Measurements from ENCODE around the gene DIP2A.

The DIP2A gene

GRCh38 chr21:46486481-46487126 lies 27.9 kb downstream of the DIP2A start:
- Histone ChIP-seq H3K9me3 (ENCODE audit: control insufficient read depth, low read length) (no peaks in the 10 kb centered on the region), H2BK120ac (ENCODE audit: low read depth, low read length) (no peak overlapping the region), H3K79me1 (replicated peaks; ENCODE audit: low read length, poor library complexity, severe bottlenecking) (peaks cover 35% of the 10 kb centered on the region), H3K4ac (ENCODE audit: low read depth in 1 of 2, low read length in 2 of 2) (no peak overlapping the region), H3K4me2 (ENCODE audit: low read length, poor library complexity, severe bottlenecking) (no peak overlapping the region), H3K36me3 (ENCODE audit: control insufficient read depth in 1 of 2, insufficient read depth in 2 of 2, low read depth in 1 of 2, low read length in 2 of 2) (peaks cover 23 to 55% of the 10 kb centered on the region in 2 experiments), H3K27ac (ENCODE audit: low read length, poor library complexity, severe bottlenecking) (no peak overlapping the region), H2AK5ac (ENCODE audit: low read length, severe bottlenecking) (no peak overlapping the region), H3K23ac (ENCODE audit: low read length in 2 of 2) (no peak overlapping the region), H3K4me3 (ENCODE audit: insufficient read depth in 1 of 2, low read depth in 1 of 2, low read length in 2 of 2) (no peak overlapping the region), H3K27me3 (ENCODE audit: control insufficient read depth in 1 of 2, insufficient read depth in 1 of 2, low read length in 2 of 2) (no peaks in the 10 kb centered on the region), H3K4me1 (ENCODE audit: control insufficient read depth, insufficient read depth, low read depth, low read length) (peaks cover 2% of the 10 kb centered on the region), H2AFZ (ENCODE audit: low read depth, low read length) (no peak overlapping the region), H4K91ac (ENCODE audit: low read length) (no peak overlapping the region), H4K8ac (ENCODE audit: low read length) (no peak overlapping the region), H3K9ac (ENCODE audit: low read length) (no peak overlapping the region), H2BK5ac (ENCODE audit: low read depth, low read length, poor library complexity, severe bottlenecking) (no peak overlapping the region), H3K14ac (ENCODE audit: low read length in 2 of 2) (no peak overlapping the region), H2BK12ac (ENCODE audit: low read length in 2 of 2) (no peak overlapping the region), H3K18ac (ENCODE audit: low read depth in 1 of 2, low read length in 2 of 2) (no peak overlapping the region), H2BK15ac (ENCODE audit: low read depth, poor library complexity, severe bottlenecking) (no peak overlapping the region)
- WGBS: 98% methylated on average over 4 of the region's 4 CpGs
- DNase-seq: no peak

GRCh38 chr21:46489162-46489663 lies 30.5 kb downstream of the DIP2A start:
- H2BK12ac ChIP-seq (ENCODE audit: low read length in 2 of 2): no peak overlapping the region
- no peak overlapping the region for H3K14ac ChIP-seq (ENCODE audit: low read length in 2 of 2)
- H3K9me3 ChIP-seq (ENCODE audit: control insufficient read depth, low read length): no peaks in the 10 kb centered on the region
- H2AFZ ChIP-seq (ENCODE audit: low read depth, low read length): no peak overlapping the region
- H3K36me3 ChIP-seq (ENCODE audit: control insufficient read depth in 1 of 2, insufficient read depth in 2 of 2, low read depth in 1 of 2, low read length in 2 of 2): peaks cover 24 to 76% of the 10 kb centered on the region in 2 experiments
- H3K4me2 ChIP-seq (ENCODE audit: low read length, poor library complexity, severe bottlenecking): no peak overlapping the region
- H3K27ac ChIP-seq (ENCODE audit: low read length, poor library complexity, severe bottlenecking): no peak overlapping the region
- no peak overlapping the region for H2BK5ac ChIP-seq (ENCODE audit: low read depth, low read length, poor library complexity, severe bottlenecking)
- no peak overlapping the region for H3K4me3 ChIP-seq (ENCODE audit: insufficient read depth in 1 of 2, low read depth in 1 of 2, low read length in 2 of 2)
- no peak overlapping the region for H4K91ac ChIP-seq (ENCODE audit: low read length)
- no peak overlapping the region for H3K23ac ChIP-seq (ENCODE audit: low read length in 2 of 2)
- no peak overlapping the region for H3K18ac ChIP-seq (ENCODE audit: low read depth in 1 of 2, low read length in 2 of 2)
- no peak overlapping the region for H2BK15ac ChIP-seq (ENCODE audit: low read depth, poor library complexity, severe bottlenecking)
- H2BK120ac ChIP-seq (ENCODE audit: low read depth, low read length): no peak overlapping the region
- no peaks in the 10 kb centered on the region for H3K27me3 ChIP-seq (ENCODE audit: control insufficient read depth in 1 of 2, insufficient read depth in 1 of 2, low read length in 2 of 2)
- no peak overlapping the region for H2AK5ac ChIP-seq (ENCODE audit: low read length, severe bottlenecking)
- WGBS: 95% methylated on average over 5 of the region's 6 CpGs
- H3K4ac ChIP-seq (ENCODE audit: low read depth in 1 of 2, low read length in 2 of 2): no peak overlapping the region
- DNase-seq: no peak
- no peak overlapping the region for H4K8ac ChIP-seq (ENCODE audit: low read length)
- peaks cover 2% of the 10 kb centered on the region for H3K4me1 ChIP-seq (ENCODE audit: control insufficient read depth, insufficient read depth, low read depth, low read length)
- no peak overlapping the region for H3K9ac ChIP-seq (ENCODE audit: low read length)
- peaks cover 34% of the 10 kb centered on the region for H3K79me1 ChIP-seq (replicated peaks; ENCODE audit: low read length, poor library complexity, severe bottlenecking)

- DNase-seq: no peak
- Histone ChIP-seq H3K14ac (ENCODE audit: low read length in 2 of 2) (no peak overlapping the region), H3K4ac (ENCODE audit: low read depth in 1 of 2, low read length in 2 of 2) (no peak overlapping the region), H3K27ac (ENCODE audit: low read length, poor library complexity, severe bottlenecking) (no peak overlapping the region), H3K23ac (ENCODE audit: low read length in 2 of 2) (no peak overlapping the region), H3K79me1 (replicated peaks; ENCODE audit: low read length, poor library complexity, severe bottlenecking) (peaks cover 35% of the 10 kb centered on the region), H2BK5ac (ENCODE audit: low read depth, low read length, poor library complexity, severe bottlenecking) (no peak overlapping the region), H3K18ac (ENCODE audit: low read depth in 1 of 2, low read length in 2 of 2) (no peak overlapping the region), H2AK5ac (ENCODE audit: low read length, severe bottlenecking) (no peak overlapping the region), H2AFZ (ENCODE audit: low read depth, low read length) (no peak overlapping the region), H3K9me3 (ENCODE audit: control insufficient read depth, low read length) (no peaks in the 10 kb centered on the region), H3K9ac (ENCODE audit: low read length) (no peak overlapping the region), H3K4me1 (ENCODE audit: control insufficient read depth, insufficient read depth, low read depth, low read length) (peaks cover 2% of the 10 kb centered on the region), H4K8ac (ENCODE audit: low read length) (no peak overlapping the region), H3K36me3 (ENCODE audit: control insufficient read depth in 1 of 2, insufficient read depth in 2 of 2, low read depth in 1 of 2, low read length in 2 of 2) (peaks cover 26 to 82% of the 10 kb centered on the region in 2 experiments), H3K27me3 (ENCODE audit: control insufficient read depth in 1 of 2, insufficient read depth in 1 of 2, low read length in 2 of 2) (no peaks in the 10 kb centered on the region), H2BK120ac (ENCODE audit: low read depth, low read length) (no peak overlapping the region), H2BK12ac (ENCODE audit: low read length in 2 of 2) (no peak overlapping the region), H3K4me3 (ENCODE audit: insufficient read depth in 1 of 2, low read depth in 1 of 2, low read length in 2 of 2) (no peak overlapping the region), H3K4me2 (ENCODE audit: low read length, poor library complexity, severe bottlenecking) (no peak overlapping the region), H4K91ac (ENCODE audit: low read length) (no peak overlapping the region), H2BK15ac (ENCODE audit: low read depth, poor library complexity, severe bottlenecking) (no peak overlapping the region)
- over 99% methylated on average over 6 of the region's 10 CpGs for WGBS
Measured at GRCh38 chr21:46489800-46490199, 31.1 kb downstream of the DIP2A start.

DNA sequence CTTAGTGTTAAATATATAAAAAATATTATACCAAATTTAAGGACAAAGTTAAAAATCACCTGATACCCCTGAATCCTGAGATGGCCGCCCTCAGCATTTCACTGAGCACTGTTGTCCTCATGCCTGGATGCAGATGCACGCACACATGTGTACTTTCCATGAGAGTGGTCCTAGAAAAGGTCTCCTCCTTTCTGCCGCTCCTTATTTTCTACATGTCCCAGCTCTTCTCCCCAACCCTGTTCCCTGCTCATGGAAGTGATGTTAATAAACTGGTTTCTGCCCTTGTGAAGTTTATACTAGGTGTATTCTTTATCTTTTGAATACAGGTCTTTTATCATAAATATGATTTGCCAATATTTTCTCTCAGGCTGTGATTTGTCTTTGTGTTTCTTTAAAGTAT lies 32.9 kb downstream of the DIP2A start:
- no peaks in the 10 kb centered on the region for H3K27me3 ChIP-seq (ENCODE audit: control insufficient read depth in 1 of 2, insufficient read depth in 1 of 2, low read length in 2 of 2)
- H2AK5ac ChIP-seq (ENCODE audit: low read length, severe bottlenecking): no peak overlapping the region
- peaks cover 38% of the 10 kb centered on the region for H3K79me1 ChIP-seq (replicated peaks; ENCODE audit: low read length, poor library complexity, severe bottlenecking)
- H3K27ac ChIP-seq (ENCODE audit: low read length, poor library complexity, severe bottlenecking): no peak overlapping the region
- peaks cover 29 to 74% of the 10 kb centered on the region in 2 experiments for H3K36me3 ChIP-seq (ENCODE audit: control insufficient read depth in 1 of 2, insufficient read depth in 2 of 2, low read depth in 1 of 2, low read length in 2 of 2)
- H3K4me1 ChIP-seq (ENCODE audit: control insufficient read depth, insufficient read depth, low read depth, low read length): peaks cover 2% of the 10 kb centered on the region
- no peak overlapping the region for H4K8ac ChIP-seq (ENCODE audit: low read length)
- no peak overlapping the region for H2BK120ac ChIP-seq (ENCODE audit: low read depth, low read length)
- H3K14ac ChIP-seq (ENCODE audit: low read length in 2 of 2): no peak overlapping the region
- no peak overlapping the region for H2AFZ ChIP-seq (ENCODE audit: low read depth, low read length)
- H4K91ac ChIP-seq (ENCODE audit: low read length): no peak overlapping the region
- H3K9me3 ChIP-seq (ENCODE audit: control insufficient read depth, low read length): no peaks in the 10 kb centered on the region
- H3K18ac ChIP-seq (ENCODE audit: low read depth in 1 of 2, low read length in 2 of 2): no peak overlapping the region
- H3K4me3 ChIP-seq (ENCODE audit: insufficient read depth in 1 of 2, low read depth in 1 of 2, low read length in 2 of 2): no peak overlapping the region
- no peak for DNase-seq
- no peak overlapping the region for H3K4ac ChIP-seq (ENCODE audit: low read depth in 1 of 2, low read length in 2 of 2)
- WGBS: 100% methylated on average over 2 of the region's 3 CpGs
- H2BK12ac ChIP-seq (ENCODE audit: low read length in 2 of 2): no peak overlapping the region
- H3K9ac ChIP-seq (ENCODE audit: low read length): no peak overlapping the region
- no peak overlapping the region for H3K4me2 ChIP-seq (ENCODE audit: low read length, poor library complexity, severe bottlenecking)
- H2BK15ac ChIP-seq (ENCODE audit: low read depth, poor library complexity, severe bottlenecking): no peak overlapping the region
- no peak overlapping the region for H3K23ac ChIP-seq (ENCODE audit: low read length in 2 of 2)
- H2BK5ac ChIP-seq (ENCODE audit: low read depth, low read length, poor library complexity, severe bottlenecking): no peak overlapping the region

All from mesenchymal stem cell (in vitro differentiated cells and primary cell).